Measurements from ENCODE around the gene CYP4V2. TPM values are rescaled to one million over a fixed set of nuclear protein-coding genes. Genes with fewer than 3 reads are reported as not detected.

Gene CYP4V2
- total RNA-seq, result 1 to 10 TPM; 1.9 to 8.2 TPM

- H3K27me3 Mint-ChIP-seq, result no peaks in the 10 kb centered on the region
- H3K27ac Mint-ChIP-seq, result peak within 1 kb of the TSS; percentile 93
- no peaks in the 10 kb centered on the region for H3K9me3 Mint-ChIP-seq
- ATAC-seq (replicated peaks), result peak; percentile 92
- no peaks in the 10 kb centered on the region for H3K36me3 Mint-ChIP-seq (ENCODE audit: low read depth)
- H3K4me1 Mint-ChIP-seq, result no peaks in the 10 kb centered on the region
- peak within 1 kb of the TSS; percentile 91 for H3K4me3 Mint-ChIP-seq
Observed at GRCh38 chr4:186191200-186192065, at the start of gene CYP4V2. Gene CYP4V2, plus strand, starts transcription at chr4:186191567. Its CDS starts 257 bp downstream, at chr4:186191824.

GRCh38 chr4:186144198-186144945, 47.0 kb upstream of the CYP4V2 start:
- Mint-ChIP-seq H3K27me3 (peaks cover 32% of the 10 kb centered on the region), H3K4me1 (no peaks in the 10 kb centered on the region), H3K36me3 (ENCODE audit: low read depth) (no peaks in the 10 kb centered on the region), H3K27ac (no peak overlapping the region), H3K9me3 (no peaks in the 10 kb centered on the region), H3K4me3 (peak overlapping the region; percentile 70)
- peak; percentile 56 for ATAC-seq (replicated peaks)

- Mint-ChIP-seq H3K27ac (no peak overlapping the region), H3K27me3 (peaks cover 32% of the 10 kb centered on the region), H3K36me3 (ENCODE audit: low read depth) (no peaks in the 10 kb centered on the region), H3K4me3 (peak overlapping the region; percentile 68), H3K9me3 (no peaks in the 10 kb centered on the region), H3K4me1 (no peaks in the 10 kb centered on the region)
- ATAC-seq (replicated peaks), result peak; percentile 60
Observed at GRCh38 chr4:186144946-186145569, 46.3 kb upstream of the CYP4V2 start.

GRCh38 chr4:186146458-186146857, 44.9 kb upstream of the CYP4V2 start:
- H3K4me3 Mint-ChIP-seq, result no peak overlapping the region
- ATAC-seq (replicated peaks), result no peak
- no peaks in the 10 kb centered on the region for H3K36me3 Mint-ChIP-seq (ENCODE audit: low read depth)
- H3K9me3 Mint-ChIP-seq, result no peaks in the 10 kb centered on the region
- no peaks in the 10 kb centered on the region for H3K4me1 Mint-ChIP-seq
- no peak overlapping the region for H3K27ac Mint-ChIP-seq
- peaks cover 32% of the 10 kb centered on the region for H3K27me3 Mint-ChIP-seq

- peaks cover 36% of the 10 kb centered on the region for H3K27me3 Mint-ChIP-seq
- no peaks in the 10 kb centered on the region for H3K9me3 Mint-ChIP-seq
- no peak overlapping the region for H3K4me3 Mint-ChIP-seq
- H3K36me3 Mint-ChIP-seq (ENCODE audit: low read depth), result no peaks in the 10 kb centered on the region
- H3K27ac Mint-ChIP-seq, result no peak overlapping the region
- ATAC-seq (replicated peaks), result no peak
- H3K4me1 Mint-ChIP-seq, result no peaks in the 10 kb centered on the region
Observed at GRCh38 chr4:186148336-186148975, 42.9 kb upstream of the CYP4V2 start.

GRCh38 chr4:186149872-186150271, 41.5 kb upstream of the CYP4V2 start:
- no peaks in the 10 kb centered on the region for H3K4me1 Mint-ChIP-seq
- no peak overlapping the region for H3K27ac Mint-ChIP-seq
- H3K4me3 Mint-ChIP-seq, result no peak overlapping the region
- no peaks in the 10 kb centered on the region for H3K36me3 Mint-ChIP-seq (ENCODE audit: low read depth)
- peaks cover 31% of the 10 kb centered on the region for H3K27me3 Mint-ChIP-seq
- no peaks in the 10 kb centered on the region for H3K9me3 Mint-ChIP-seq
- no peak for ATAC-seq (replicated peaks)

GRCh38 chr4:186150926-186151325, 40.4 kb upstream of the CYP4V2 start:
- H3K27me3 Mint-ChIP-seq, result peaks cover 23% of the 10 kb centered on the region
- no peak for ATAC-seq (replicated peaks)
- H3K4me1 Mint-ChIP-seq, result no peaks in the 10 kb centered on the region
- no peak overlapping the region for H3K27ac Mint-ChIP-seq
- no peaks in the 10 kb centered on the region for H3K36me3 Mint-ChIP-seq (ENCODE audit: low read depth)
- H3K4me3 Mint-ChIP-seq, result no peak overlapping the region
- no peaks in the 10 kb centered on the region for H3K9me3 Mint-ChIP-seq

GRCh38 chr4:186151499-186151898, 39.9 kb upstream of the CYP4V2 start:
- Mint-ChIP-seq H3K27me3 (peaks cover 18% of the 10 kb centered on the region), H3K9me3 (no peaks in the 10 kb centered on the region), H3K27ac (no peak overlapping the region), H3K4me3 (no peak overlapping the region), H3K4me1 (no peaks in the 10 kb centered on the region), H3K36me3 (ENCODE audit: low read depth) (no peaks in the 10 kb centered on the region)
- no peak for ATAC-seq (replicated peaks)

- Mint-ChIP-seq H3K4me3 (no peak overlapping the region), H3K4me1 (no peaks in the 10 kb centered on the region), H3K27ac (no peak overlapping the region), H3K27me3 (no peaks in the 10 kb centered on the region), H3K36me3 (ENCODE audit: low read depth) (no peaks in the 10 kb centered on the region), H3K9me3 (no peaks in the 10 kb centered on the region)
- no peak for ATAC-seq (replicated peaks)
Observed at GRCh38 chr4:186158021-186158813, 33.1 kb upstream of the CYP4V2 start.

- no peaks in the 10 kb centered on the region for H3K9me3 Mint-ChIP-seq
Observed at GRCh38 chr4:186158966-186159365, 32.4 kb upstream of the CYP4V2 start.

GRCh38 chr4:186159613-186160012, 31.8 kb upstream of the CYP4V2 start:
- no peaks in the 10 kb centered on the region for H3K27me3 Mint-ChIP-seq
- no peaks in the 10 kb centered on the region for H3K9me3 Mint-ChIP-seq
- H3K4me1 Mint-ChIP-seq, result no peaks in the 10 kb centered on the region
- no peak for ATAC-seq (replicated peaks)
- H3K36me3 Mint-ChIP-seq (ENCODE audit: low read depth), result no peaks in the 10 kb centered on the region
- H3K27ac Mint-ChIP-seq, result no peak overlapping the region
- no peak overlapping the region for H3K4me3 Mint-ChIP-seq

More at GRCh38 chr4:186158966-186159365, 32.4 kb upstream of the CYP4V2 start:
- H3K36me3 Mint-ChIP-seq (ENCODE audit: low read depth), result no peaks in the 10 kb centered on the region
- H3K4me1 Mint-ChIP-seq, result no peaks in the 10 kb centered on the region
- ATAC-seq (replicated peaks), result no peak
- H3K27ac Mint-ChIP-seq, result no peak overlapping the region
- H3K27me3 Mint-ChIP-seq, result no peaks in the 10 kb centered on the region
- H3K4me3 Mint-ChIP-seq, result no peak overlapping the region

GRCh38 chr4:186161138-186161537, 30.2 kb upstream of the CYP4V2 start:
- peak overlapping the region; percentile 73 for H3K27ac Mint-ChIP-seq
- ATAC-seq (replicated peaks), result peak; percentile 94
- no peaks in the 10 kb centered on the region for H3K9me3 Mint-ChIP-seq

GRCh38 chr4:186166852-186167512, 24.4 kb upstream of the CYP4V2 start:
- Mint-ChIP-seq H3K36me3 (ENCODE audit: low read depth) (no peaks in the 10 kb centered on the region), H3K27ac (no peak overlapping the region), H3K9me3 (no peaks in the 10 kb centered on the region), H3K4me3 (no peak overlapping the region), H3K27me3 (no peaks in the 10 kb centered on the region), H3K4me1 (no peaks in the 10 kb centered on the region)
- no peak for ATAC-seq (replicated peaks)

More at GRCh38 chr4:186161138-186161537, 30.2 kb upstream of the CYP4V2 start:
- no peaks in the 10 kb centered on the region for H3K36me3 Mint-ChIP-seq (ENCODE audit: low read depth)
- H3K4me3 Mint-ChIP-seq, result no peak overlapping the region
- H3K27me3 Mint-ChIP-seq, result no peaks in the 10 kb centered on the region
- no peaks in the 10 kb centered on the region for H3K4me1 Mint-ChIP-seq
